GM11168 (cell line): Measurements from ENCODE around the gene POLR3GL.

ENCODE experiments used
- in situ Hi-C: fragments of 300-500 bp; cut with MboI; formaldehyde crosslinking; loops from one replicate; pipeline ENCODE4 v1.12.0; 2022; ENCODE audit warnings: low sequenced_read_pairs; ENCODE audit not compliant: unreplicated experiment

Gene POLR3GL

DNA sequence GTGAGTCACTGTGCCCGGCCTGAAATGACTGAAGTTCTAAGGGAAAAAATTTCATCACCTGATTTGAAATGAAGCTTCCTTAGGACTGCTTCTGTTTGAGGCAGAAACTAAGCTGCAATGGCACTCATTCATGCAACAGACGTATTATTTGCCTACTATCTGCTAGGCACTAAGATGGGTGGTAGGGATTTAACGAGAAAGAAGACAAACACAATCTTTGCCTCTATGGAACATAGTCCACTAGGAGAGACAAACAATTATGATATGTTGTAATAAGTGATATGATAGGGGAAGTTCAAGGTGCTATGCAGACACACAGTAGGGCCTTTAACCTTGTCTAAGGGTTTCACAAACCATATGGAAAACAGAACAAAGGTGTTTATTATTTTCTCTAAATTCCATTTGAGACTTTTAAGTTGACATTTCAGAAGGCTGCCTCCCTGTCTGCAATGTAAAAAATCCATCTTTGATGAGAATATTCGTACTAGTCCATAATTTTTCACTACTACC, 18.0 kb upstream of the POLR3GL start:
- in situ Hi-C loops: no loop called here

DNA sequence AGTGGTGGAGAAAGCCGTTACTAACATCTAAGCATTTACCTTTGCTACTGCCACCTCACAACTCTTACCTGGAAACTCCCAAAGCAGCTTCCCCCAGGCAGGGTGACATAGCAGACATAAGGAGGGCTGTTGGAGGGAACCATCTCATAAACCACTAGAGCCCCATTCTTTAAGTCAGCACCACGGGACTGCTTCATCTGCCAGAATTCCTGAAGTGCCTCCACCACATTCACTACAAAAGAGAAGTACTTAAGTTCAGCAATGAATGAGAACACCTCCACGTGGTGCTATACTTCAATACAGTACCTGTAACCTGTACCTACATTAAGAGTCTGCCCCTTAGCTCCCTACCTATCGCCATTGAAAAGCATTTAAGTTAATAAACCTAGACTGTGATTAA, 16.9 kb upstream of the POLR3GL start:
- in situ Hi-C loops: no loop called here

DNA sequence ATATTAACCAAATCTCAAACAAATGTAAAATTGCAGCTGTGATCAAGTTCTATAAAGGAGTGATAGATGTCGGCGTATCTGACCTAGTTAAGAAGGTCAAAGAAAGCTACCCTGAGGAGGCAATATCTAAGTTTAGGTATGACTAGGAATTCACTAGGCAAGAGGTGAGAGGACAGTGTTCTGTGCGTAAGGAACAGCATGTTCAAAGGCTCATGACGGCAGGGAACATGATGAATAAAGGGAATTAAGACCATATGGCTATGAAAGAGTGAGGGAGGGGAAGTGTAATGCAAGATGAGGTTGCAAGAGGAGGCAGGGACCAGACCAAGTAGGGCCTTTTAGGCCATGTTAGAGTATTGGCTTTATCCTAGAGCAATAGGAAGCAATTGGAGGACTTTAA, 15.3 kb upstream of the POLR3GL start:
- in situ Hi-C loops: no loop called here

DNA sequence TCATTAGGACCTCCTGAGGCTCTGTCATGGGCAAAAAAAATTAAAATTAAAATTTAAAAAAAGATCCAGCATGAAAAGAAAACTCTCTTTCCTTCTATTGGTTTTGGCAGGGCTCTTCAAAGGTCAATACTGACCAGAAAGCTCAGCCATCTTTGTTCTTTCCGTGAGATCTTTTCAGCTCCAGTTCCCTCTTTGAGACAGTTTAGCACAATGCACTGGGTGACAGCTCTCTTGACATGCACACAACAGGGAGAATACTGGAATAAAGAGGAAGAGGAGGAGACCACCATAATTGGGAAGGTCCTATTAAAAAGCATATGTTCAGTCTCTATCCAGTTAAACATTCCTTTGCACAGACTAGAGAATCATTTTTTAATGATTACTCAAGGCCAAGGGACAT, 13.0 kb upstream of the POLR3GL start:
- in situ Hi-C loops: no loop called here

DNA sequence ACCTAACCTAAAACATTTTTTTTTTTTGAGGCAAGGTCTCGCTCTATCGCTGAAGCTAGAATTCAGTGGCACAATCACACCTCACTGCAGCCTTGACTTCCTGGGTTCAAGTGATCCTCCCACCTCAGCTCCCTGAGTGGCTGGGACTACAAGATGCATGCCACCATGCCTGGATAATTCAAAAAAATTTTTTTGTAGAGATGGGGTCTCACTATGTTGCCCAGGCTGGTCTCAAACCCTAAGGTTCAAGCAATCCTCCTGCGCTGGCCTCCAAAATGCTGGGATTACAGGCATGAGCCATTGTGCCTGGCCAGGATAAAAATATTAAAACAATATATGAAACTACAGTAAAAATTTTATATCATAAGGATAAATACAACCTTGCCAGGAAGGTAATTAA, 11.6 kb upstream of the POLR3GL start:
- in situ Hi-C loops: no loop called here

DNA sequence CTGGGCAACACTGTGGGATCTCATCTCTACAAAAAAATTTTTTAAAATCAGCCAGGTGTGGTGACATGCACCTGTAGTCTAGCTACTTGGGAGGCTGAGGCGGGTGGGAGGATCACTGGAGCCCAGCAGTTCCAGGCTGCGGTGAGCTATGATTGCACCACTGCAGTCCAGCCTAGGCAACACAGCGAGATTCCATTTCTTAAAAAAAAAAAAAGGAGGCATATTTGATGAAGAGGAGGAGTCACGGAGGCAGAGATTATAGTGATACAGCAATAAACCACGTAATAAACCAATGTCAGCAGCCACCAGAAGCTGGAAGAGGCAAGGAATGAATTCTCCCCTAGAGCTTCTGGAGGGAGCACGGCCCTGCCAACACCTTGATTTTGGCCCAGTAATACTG, 10.6 kb upstream of the POLR3GL start:
- in situ Hi-C loops: no loop called here

DNA sequence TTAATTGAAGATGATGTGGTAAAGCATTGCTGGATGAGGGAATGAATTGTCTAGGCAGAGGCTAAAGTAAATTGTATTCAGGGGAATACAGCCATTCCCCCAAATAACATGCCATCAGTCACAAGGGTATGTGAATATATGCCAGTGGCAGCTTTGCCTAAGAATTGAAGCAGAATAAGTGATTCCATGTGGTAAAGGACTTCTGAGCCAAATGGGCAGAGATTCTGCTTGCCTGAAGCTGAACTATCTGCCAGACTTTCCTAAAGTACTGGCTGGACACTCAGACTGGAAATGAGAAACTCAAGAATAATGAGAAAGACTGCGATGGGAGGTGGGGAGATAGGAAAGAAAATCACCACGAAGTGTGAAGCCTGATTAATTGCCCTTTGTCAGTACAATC, 9.1 kb upstream of the POLR3GL start:
- in situ Hi-C loops: no loop called here

DNA sequence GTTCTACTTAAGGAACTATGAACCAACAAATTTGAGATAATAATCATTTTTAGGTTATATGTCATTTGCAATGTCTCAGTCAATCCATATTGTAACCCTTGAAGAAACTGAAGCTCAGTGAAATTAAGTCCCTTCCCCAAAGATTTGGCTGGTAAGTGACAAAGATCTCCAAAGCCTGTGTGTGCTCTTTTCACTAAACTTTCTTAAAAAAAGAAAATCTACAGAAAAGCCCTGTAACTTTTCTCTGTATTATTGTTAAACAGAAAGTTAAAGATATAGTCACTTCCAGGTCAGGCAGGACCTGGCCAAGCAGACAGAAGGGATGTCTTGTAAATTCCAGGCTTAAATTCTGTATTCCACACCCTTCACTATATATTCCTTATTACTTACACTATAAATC, 8.1 kb upstream of the POLR3GL start:
- in situ Hi-C loops: no loop called here

DNA sequence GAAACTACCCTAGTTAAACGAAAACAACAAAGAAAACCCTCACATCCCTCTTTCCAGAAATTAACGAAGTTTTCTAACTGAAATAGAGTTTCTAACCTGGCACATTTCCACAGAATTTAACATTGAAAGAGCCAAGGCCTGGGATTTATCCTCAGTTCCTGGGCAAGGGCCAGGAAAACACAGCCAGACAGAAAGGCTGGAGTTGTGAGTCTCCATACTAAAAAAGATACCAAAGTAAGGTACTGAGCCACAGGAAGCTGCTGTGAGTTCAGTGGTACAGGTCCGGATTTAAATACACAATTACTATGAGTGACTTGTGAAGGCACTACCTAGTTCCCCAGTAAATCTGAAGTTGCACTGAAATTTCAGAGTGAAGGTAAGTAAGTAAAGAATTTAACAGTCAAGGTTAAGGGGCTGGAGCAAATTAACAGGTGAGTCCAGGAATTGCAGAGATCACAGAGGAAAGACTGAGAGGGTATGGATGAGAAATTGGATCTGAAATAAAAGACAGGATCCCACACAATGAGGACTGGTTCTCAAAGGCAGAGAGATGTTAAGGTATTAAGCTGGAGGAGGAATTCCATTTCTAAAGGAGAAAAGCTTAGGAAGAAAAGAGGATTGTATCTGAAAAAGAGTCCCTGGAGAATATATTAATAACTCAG, 7.6 kb upstream of the POLR3GL start:
- in situ Hi-C loops: no loop called here

DNA sequence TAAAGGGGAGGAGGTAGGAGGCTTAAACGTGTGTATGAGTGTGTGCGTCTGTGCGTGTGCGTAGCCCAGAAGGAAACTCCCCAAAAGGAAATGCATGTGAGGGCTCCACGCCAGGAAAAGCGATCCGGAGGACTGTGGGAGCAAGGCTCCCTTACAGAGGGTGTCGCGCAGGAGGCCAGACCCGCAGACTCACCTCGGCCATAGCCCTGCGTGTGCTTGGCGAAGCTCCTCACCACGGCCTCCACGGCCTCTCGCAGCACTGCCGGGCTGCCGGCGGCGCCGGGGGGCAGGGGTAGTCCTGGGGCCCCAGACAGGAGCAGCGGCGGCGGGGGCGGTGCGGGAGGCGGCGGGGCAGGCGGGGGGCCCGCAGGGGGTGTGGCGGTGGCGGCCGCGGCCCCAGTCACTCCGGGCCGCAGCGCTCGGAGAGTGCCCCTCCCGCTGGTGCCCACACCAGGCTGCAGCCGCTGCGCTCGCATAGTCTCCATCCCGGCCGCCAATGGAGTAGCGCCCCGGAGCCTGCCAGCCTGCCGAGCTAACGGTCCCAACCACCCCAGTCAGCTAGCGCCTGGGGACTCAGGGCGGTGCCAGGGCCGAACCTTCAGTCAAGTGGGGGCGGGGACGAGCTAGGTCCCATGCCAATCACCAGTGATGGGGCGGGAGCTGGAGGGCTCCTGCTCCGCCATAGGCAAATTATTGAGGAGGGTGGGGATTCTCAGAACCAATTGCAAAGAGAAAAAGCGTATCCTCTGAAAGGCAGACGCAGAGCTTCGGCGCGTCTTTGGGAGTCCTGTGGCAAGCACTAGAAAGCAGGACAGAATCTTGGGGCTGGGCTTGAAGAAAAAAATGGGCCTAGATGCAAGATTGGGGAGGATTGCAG, 6.8 kb upstream of the POLR3GL start, which contains the start of gene LIX1L:
Gene LIX1L (minus strand): TSS at position 575 of the 877 bp plus-strand sequence. CDS start 90 bp downstream, at position 485.
- in situ Hi-C loops: no loop called here

DNA sequence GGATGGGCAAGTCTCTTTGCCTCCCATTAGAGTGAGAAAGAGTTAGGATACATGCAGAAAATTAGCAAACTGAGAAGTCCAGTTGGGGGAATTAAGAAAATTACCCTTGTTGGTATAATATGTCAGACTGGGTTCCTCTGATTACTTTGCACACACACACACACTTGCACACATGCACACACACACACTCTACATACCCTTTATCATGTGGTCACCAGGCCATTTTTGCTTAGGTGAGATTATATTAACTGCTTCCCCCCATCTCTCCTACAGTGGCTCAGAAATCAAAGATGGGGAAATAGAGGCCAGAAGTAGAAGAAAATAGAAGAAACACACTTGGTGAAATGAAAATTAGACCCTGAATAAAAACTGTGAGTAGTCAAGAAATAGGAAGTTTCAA, 5.8 kb upstream of the POLR3GL start:
- in situ Hi-C loops: no loop called here

DNA sequence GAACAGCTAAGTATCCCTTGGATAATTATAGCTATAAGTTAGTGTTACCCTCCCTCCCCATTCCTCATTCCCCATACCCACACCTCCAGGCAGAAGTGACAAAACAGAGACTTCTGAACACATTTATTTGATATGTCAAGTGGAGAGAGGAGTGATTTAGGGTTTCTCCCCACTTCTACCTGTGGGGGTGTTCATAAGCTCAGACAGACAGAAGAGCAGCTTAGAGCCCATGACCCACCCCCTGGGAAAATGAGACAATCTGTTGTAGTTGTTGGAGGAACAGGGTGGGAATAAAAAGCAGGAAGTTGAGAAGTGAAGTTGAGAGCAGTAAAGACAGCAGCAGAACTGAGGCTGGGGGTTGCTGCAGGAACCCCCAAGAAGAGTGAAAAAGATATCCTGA, 5.2 kb upstream of the POLR3GL start:
- in situ Hi-C loops: no loop called here

DNA sequence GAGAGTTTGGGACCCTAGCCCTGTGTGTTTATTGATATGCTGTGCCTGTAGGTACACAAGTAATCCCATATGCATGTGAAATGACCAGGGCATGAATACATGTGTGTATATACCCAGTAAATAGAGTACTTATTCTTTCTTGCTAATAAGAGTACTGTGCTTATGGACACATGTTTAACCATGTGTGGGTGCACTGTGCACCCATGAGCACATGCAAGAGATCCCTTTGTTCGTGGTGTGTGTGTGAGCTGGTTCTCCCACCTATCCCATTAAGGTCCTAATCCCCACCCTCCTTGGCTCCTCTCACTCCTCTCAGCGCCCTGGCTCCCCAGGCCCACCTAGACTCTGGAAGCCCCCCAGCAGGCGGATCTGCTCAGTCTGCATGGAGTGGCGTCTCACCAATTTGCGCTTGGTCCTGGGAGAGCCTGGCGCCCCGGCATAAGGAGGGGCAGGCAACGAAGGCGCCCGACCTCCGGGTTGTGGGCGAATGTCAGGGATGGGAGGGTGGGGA, 4.5 kb upstream of the POLR3GL start:
- in situ Hi-C loops: no loop called here

DNA sequence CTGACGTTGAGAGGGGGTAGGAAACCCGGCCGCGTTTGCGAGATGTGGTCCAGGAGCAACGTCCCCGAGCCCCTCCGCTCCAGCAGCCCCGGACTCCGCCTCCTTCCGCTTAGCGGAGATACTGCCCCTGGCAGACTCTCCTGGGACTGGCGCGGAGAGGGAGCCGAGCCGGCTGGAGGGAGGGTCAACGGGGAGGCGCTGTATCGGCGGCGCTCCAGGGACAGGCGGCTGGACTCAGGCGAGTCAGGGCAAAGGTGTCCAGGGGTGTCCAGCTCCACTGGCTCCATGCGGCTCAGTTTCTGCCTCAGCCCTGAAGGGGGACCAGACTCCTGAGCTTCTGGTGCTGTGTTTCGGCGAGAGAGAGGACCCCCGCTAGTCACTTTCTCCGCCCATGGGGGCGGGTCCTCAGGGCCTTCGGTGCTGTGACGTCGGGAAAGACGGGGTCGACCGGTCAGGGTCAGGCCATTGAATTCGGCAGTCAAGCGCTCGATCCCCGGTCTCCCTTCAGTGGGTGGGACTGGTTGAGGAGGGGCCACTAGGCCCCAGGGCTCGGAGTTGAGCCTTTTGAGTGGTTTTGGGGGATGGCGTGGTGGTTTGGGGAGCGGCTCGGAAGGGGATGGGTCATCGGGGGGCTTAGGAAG, 3.9 kb upstream of the POLR3GL start:
- in situ Hi-C loops: no loop called here

DNA sequence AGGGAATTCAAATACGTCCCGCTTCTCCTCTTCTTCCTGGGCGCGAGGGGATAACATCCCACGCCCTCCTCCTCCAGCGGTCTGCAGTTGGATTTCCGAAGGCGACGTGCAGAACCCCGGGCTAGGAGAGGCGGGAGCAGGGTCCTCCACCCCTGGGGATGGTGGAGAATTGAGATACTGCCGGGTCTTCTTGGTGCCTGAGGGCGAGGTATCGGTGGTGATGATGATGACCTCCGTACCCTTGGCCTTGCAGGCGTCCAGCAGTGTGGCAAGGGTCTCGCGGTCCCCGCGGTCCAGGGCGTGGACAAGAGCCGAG, 3.4 kb upstream of the POLR3GL start:
- in situ Hi-C loops: no loop called here

DNA sequence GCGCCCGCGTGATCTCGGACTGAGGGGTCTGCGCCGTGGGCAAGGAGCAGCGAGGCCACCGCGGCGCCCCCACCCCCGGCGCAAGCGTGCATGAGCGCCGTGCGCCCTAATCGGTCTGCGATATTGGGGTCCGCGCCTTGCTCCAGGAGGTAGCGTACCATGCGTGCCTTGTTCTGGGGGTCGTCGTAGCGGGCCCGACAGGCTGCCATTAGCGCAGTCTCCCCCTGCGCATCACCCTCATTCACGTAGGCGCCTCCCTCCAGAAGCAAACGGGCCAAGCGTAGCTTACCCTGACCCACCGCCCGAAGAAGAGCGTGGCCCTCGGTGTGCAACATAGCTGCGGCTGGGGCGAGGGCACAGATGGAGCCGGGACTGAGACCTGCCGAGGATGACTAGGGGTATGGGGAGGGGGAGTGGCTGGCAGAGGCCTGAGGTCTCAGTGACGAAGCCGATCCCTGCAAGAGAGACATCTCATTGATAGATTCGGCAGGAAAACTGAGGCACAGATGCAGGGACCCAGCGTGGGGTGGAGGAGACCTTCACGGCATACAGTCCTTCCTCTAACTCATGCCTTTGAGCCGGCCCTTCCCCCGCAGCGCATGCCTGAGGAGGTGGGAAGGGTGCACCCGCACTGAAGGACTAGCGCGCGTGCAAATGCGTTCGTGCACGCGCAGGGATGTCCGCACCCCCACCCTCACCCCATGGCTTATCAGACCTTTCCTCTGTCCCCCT, 2.9 kb upstream of the POLR3GL start:
- in situ Hi-C loops: no loop called here

DNA sequence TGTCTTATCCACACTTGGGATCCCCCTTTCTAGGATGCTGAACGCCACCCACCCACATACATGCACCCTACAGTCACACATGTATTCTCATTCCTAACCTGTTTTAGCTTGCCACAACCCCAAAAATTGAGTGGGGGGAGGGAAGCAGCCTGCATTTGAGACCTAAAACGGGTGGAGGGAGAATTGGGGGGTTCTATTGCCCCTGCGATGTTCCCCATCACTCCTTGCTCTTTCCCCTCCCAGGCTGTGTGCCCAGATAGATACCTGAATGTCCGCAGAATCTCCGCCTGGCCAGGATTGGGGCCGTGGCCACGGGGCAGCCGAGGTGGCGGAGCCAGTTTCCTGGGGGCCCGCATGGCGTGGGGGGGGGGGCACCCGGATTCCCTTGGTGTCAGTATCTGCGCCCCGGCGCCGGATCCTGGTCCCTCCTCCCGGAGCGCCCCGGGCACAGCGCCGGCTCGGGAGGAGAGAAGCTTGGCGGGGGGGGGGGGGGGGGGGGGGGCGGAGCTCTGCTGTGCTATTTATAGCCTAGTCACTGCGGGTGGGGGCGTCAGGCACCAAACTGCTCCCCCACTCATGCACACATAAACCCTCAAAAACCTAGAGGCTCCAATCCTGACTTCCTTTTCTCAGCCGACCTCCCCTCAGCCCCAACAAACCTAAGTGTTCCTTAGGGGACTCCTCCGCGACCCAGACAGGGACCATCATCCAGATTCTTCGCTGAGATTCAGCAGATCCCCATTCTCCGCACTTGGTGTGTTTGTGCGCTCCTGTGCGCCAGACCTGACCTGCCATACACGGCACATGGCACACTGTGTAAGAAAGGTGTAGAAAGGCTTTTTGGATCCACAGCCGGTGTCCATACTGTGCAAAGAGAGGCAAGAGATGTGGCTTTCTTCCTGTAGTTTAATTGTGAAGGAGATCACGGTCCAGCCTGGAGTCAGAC, 2.1 kb upstream of the POLR3GL start:
- in situ Hi-C loops: no loop called here

DNA sequence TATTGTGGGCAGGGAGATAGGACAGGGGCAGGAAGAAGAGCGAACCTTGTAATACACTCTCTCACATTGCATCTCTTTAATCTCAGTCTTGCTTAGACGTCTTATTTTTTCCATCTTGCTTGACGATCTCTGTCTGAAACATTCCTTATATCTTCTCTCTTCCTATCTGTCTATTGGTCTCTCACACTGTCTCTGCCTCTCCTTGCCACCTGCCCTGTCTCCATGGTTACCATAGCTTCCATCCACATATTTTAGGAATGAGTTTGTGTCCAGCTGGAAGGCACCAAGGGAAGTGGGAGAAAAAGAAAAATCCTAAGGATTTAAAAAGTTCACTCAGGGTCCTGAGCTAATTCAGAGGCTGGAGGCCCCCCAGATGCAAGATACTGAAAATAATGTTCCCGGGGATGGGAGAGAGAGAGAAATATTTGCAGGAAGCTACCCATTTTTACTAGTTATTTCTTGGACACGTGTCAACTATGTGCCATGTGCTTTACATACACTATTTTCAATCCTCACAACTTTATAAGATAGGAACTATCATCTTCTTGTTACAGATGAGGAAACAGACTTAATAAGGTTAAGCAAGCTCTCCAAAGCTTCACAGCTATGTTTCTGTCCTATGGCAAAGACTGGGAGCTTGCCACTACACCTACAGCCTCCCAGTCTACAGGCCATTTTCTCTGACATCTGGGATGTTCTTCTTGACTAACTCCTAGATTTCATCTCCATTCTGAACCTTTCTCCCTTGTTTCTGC, 1.0 kb upstream of the POLR3GL start:
- in situ Hi-C loops: no loop called here
